H1 (cell line): ENCODE data around the gene LIPI. TPM values are rescaled to one million over a fixed set of nuclear protein-coding genes. Genes with fewer than 3 reads are reported as not detected.

ENCODE experiments used
- CTCF ChIA-PET: fragments of 300-600 bp; sonication (Branson Sonifier 250); formaldehyde crosslinking; loops from one replicate; lab custom pipeline; 2021; ENCODE audit not compliant: partially characterized antibody; lab: Charles Lee
- POLR2A ChIA-PET: fragments of 300-600 bp; sonication (Branson Sonifier 250); formaldehyde crosslinking; loops from one replicate; lab custom pipeline; 2021; ENCODE audit warnings: inconsistent platforms; ENCODE audit not compliant: partially characterized antibody; lab: Charles Lee
- DNase-seq, 2 experiments: peaks; one replicate each; pipeline versions ENCODE4 v3.0.0 to v3.0.0-alpha.2; 2010 to 2022; ENCODE audit warnings: low spot score in 2 of 2, low read depth in 1 of 2, mixed read lengths in 1 of 2
- FAIRE-seq: peaks from 2 replicates; lab custom pipeline; 2011; peaks lifted over from hg19 to GRCh38; lab: Jason Lieb, UNC
- H2AFZ ChIP-seq: 2 replicates; pipeline ENCODE4 v1.8.1; 2012; ENCODE audit warnings: low read length, inconsistent platforms
- H2AK5ac ChIP-seq: 2 replicates; pipeline ENCODE4 v1.6.1; 2013; ENCODE audit warnings: low read depth, low read length
- H2BK120ac ChIP-seq: replicated peaks from 2 replicates; pipeline ENCODE3; 2013; ENCODE audit warnings: low read depth, low read length, inconsistent platforms
- H2BK12ac ChIP-seq: 2 replicates; pipeline ENCODE4 v1.6.1; 2013; ENCODE audit warnings: low read depth, low read length
- H2BK15ac ChIP-seq: 2 replicates; pipeline ENCODE4 v1.6.1; 2013; ENCODE audit warnings: low read length
- H2BK20ac ChIP-seq: 2 replicates; pipeline ENCODE4 v1.6.1; 2013; ENCODE audit warnings: low read length
- H2BK5ac ChIP-seq: 2 replicates; pipeline ENCODE4 v1.6.1; 2013; ENCODE audit warnings: low read depth, low read length
- H3K14ac ChIP-seq: 2 replicates; pipeline ENCODE4 v1.6.1; 2013; ENCODE audit warnings: inconsistent platforms; ENCODE audit not compliant: insufficient read length
- H3K18ac ChIP-seq: 2 replicates; pipeline ENCODE4 v1.6.1; 2013; ENCODE audit warnings: low read length; ENCODE audit errors: extremely low read depth
- H3K23ac ChIP-seq: 2 replicates; pipeline ENCODE4 v1.6.1; 2013; ENCODE audit warnings: inconsistent platforms; ENCODE audit not compliant: insufficient read length
- H3K23me2 ChIP-seq: 2 replicates; pipeline ENCODE4 v1.6.1; 2013; ENCODE audit warnings: low read depth, low read length
- H3K27ac ChIP-seq: 2 replicates; pipeline ENCODE4 v1.6.1; 2011; ENCODE audit warnings: low read depth, low read length, inconsistent platforms
- H3K27me3 ChIP-seq, 4 experiments: replicated peaks in 1 of 4; 1 replicate in 1 of 4; 2 replicates in 3 of 4; pipeline versions ENCODE4 v1.6.1 to v1.8.1; 2011 to 2013; ENCODE audit warnings: low read length in 3 of 4, mild to moderate bottlenecking in 3 of 4, inconsistent platforms in 2 of 4, mixed read lengths in 2 of 4, moderate library complexity in 1 of 4; ENCODE audit not compliant: control insufficient read depth in 3 of 4, insufficient read depth in 3 of 4; ENCODE audit errors: extremely low read depth in 1 of 4
- H3K36me3 ChIP-seq, 4 experiments: 2 replicates each; pipeline versions ENCODE4 v1.6.1 to v1.8.1; 2011 to 2013; ENCODE audit warnings: mild to moderate bottlenecking in 4 of 4, low read length in 3 of 4, moderate library complexity in 2 of 4, control low read depth in 1 of 4, inconsistent platforms in 1 of 4; ENCODE audit not compliant: insufficient read depth in 4 of 4, control insufficient read depth in 2 of 4
- H3K4ac ChIP-seq: replicated peaks from 2 replicates; pipeline ENCODE3; 2013; ENCODE audit warnings: low read length, low read depth, mixed read lengths, inconsistent platforms; ENCODE audit not compliant: insufficient read length
- H3K4me1 ChIP-seq, 4 experiments: replicated peaks in 1 of 4; 1 replicate in 1 of 4; 2 replicates in 3 of 4; pipeline versions ENCODE4 v1.6.1 to v1.8.1; 2011 to 2013; ENCODE audit warnings: low read length in 3 of 4, inconsistent platforms in 2 of 4, mixed read lengths in 1 of 4; ENCODE audit not compliant: insufficient read depth in 4 of 4, control insufficient read depth in 3 of 4
- H3K4me2 ChIP-seq, 2 experiments: 2 replicates each; pipeline versions ENCODE4 v1.6.1 to v1.8.1; 2011 to 2013; ENCODE audit warnings: low read depth in 2 of 2, low read length in 2 of 2, control low read depth in 1 of 2, inconsistent platforms in 1 of 2, mild to moderate bottlenecking in 1 of 2; ENCODE audit not compliant: insufficient read depth in 1 of 2
- H3K4me3 ChIP-seq, 4 experiments: fragments of 200-600, 300-600 bp in 1 of 4; sonication (generic), shearing (Covaris generic), sonication (Bioruptor Twin) in 1 of 4; 2 replicates each; pipeline versions ENCODE4 v1.5.1 to v1.8.1; 2011 to 2016; ENCODE audit warnings: low read length in 4 of 4, low read depth in 3 of 4, control low read depth in 2 of 4, inconsistent platforms in 2 of 4, mild to moderate bottlenecking in 2 of 4, mixed read lengths in 1 of 4, moderate library complexity in 1 of 4; ENCODE audit not compliant: insufficient read depth in 2 of 4; ENCODE audit errors: extremely low read depth in 1 of 4
- H3K56ac ChIP-seq: replicated peaks from 2 replicates; pipeline ENCODE3; 2013; ENCODE audit warnings: low read depth, mild to moderate bottlenecking, mixed read lengths, low read length, inconsistent platforms; ENCODE audit not compliant: insufficient read length
- H3K79me1 ChIP-seq: 2 replicates; pipeline ENCODE4 v1.6.1; 2013; ENCODE audit warnings: low read depth, low read length, control low read depth
- H3K79me2 ChIP-seq, 2 experiments: 2 replicates each; pipeline versions ENCODE4 v1.6.1 to v1.8.1; 2012 to 2013; ENCODE audit warnings: low read length in 2 of 2, mild to moderate bottlenecking in 2 of 2, inconsistent platforms in 1 of 2; ENCODE audit not compliant: insufficient read depth in 2 of 2, control insufficient read depth in 1 of 2
- H3K9ac ChIP-seq, 4 experiments: replicated peaks in 1 of 4; 1 replicate in 1 of 4; 2 replicates in 3 of 4; pipeline versions ENCODE4 v1.6.1 to v1.8.1; 2011 to 2013; ENCODE audit warnings: low read depth in 3 of 4, low read length in 3 of 4, control low read depth in 2 of 4, mild to moderate bottlenecking in 2 of 4, moderate library complexity in 2 of 4, inconsistent platforms in 1 of 4; ENCODE audit errors: extremely low read depth in 1 of 4
- H3K9me3 ChIP-seq, 2 experiments: 2 replicates each; pipeline versions ENCODE4 v1.6.1 to v1.8.1; 2012 to 2013; ENCODE audit warnings: mild to moderate bottlenecking in 2 of 2, moderate library complexity in 2 of 2, control low read depth in 1 of 2, inconsistent platforms in 1 of 2, low read depth in 1 of 2, low read length in 1 of 2, mixed read lengths in 1 of 2; ENCODE audit not compliant: insufficient read depth in 2 of 2
- H4K20me1 ChIP-seq, 2 experiments: replicated peaks in 1 of 2; 2 replicates each; pipeline versions ENCODE3 to v1.8.1; 2011 to 2013; ENCODE audit warnings: inconsistent platforms in 2 of 2, low read length in 2 of 2, mild to moderate bottlenecking in 1 of 2; ENCODE audit not compliant: insufficient read depth in 2 of 2, control insufficient read depth in 1 of 2
- H4K5ac ChIP-seq: 2 replicates; pipeline ENCODE4 v1.6.1; 2013; ENCODE audit warnings: low read length, low read depth, mixed read lengths, inconsistent platforms; ENCODE audit not compliant: insufficient read length
- H4K8ac ChIP-seq: 2 replicates; pipeline ENCODE4 v1.8.0; 2013; ENCODE audit warnings: mild to moderate bottlenecking, moderate library complexity, low read length, inconsistent platforms; ENCODE audit not compliant: insufficient read depth; ENCODE audit errors: extremely low read depth
- H4K91ac ChIP-seq: replicated peaks from 2 replicates; pipeline ENCODE3; 2013; ENCODE audit warnings: low read length, mixed read lengths, inconsistent platforms; ENCODE audit not compliant: insufficient read length
- ASH2L ChIP-seq: fragments of 200-600, 300-600 bp; sonication (generic); IDR thresholded peaks from one replicate; pipeline ENCODE4 v1.7.1; 2017; ENCODE audit warnings: low read length
- BCL11A ChIP-seq, 2 experiments: IDR thresholded peaks; one replicate each; pipeline ENCODE4 v1.6.1; 2011; ENCODE audit warnings: low read depth in 2 of 2, low read length in 2 of 2, mild to moderate bottlenecking in 2 of 2
- CBX5 ChIP-seq: fragments of 300-800, 300-1000 bp; sonication (generic); IDR thresholded peaks from 2 replicates; pipeline ENCODE4 v1.7.1; 2016; ENCODE audit warnings: antibody characterized with exemption, low read length, low read depth
- CHD1 ChIP-seq: IDR thresholded peaks from 2 replicates; pipeline ENCODE4 v1.6.1; 2012; ENCODE audit warnings: low read depth, low read length, improper control_type of control experiment
- EZH2 ChIP-seq: fragments of 200-600 bp; sonication (generic); IDR thresholded peaks from 2 replicates; pipeline ENCODE4 v1.7.1; 2012; ENCODE audit warnings: low read depth, mild to moderate bottlenecking, moderate library complexity, low read length, inconsistent platforms; ENCODE audit not compliant: severe bottlenecking
- GTF2F1 ChIP-seq: IDR thresholded peaks from 2 replicates; pipeline ENCODE4 v1.6.1; 2012; ENCODE audit warnings: low read depth, low read length, improper control_type of control experiment, borderline replicate concordance
- JUND ChIP-seq: IDR thresholded peaks from 2 replicates; pipeline ENCODE4 v1.6.1; 2011; ENCODE audit warnings: mild to moderate bottlenecking, improper control_type of control experiment, low read length
- MAFK ChIP-seq: IDR thresholded peaks from 2 replicates; pipeline ENCODE4 v1.6.1; 2012; ENCODE audit warnings: low read depth, mild to moderate bottlenecking, improper control_type of control experiment, low read length
- POU5F1 ChIP-seq: IDR thresholded peaks from 2 replicates; pipeline ENCODE4 v1.6.1; 2011; ENCODE audit warnings: low read depth, mild to moderate bottlenecking, low read length, moderate library complexity
- RFX5 ChIP-seq: IDR thresholded peaks from 2 replicates; pipeline ENCODE4 v1.6.1; 2011; ENCODE audit warnings: low read depth, low read length, improper control_type of control experiment, borderline replicate concordance
- RNF2 ChIP-seq: fragments of 200-900, 300-1000 bp; sonication (generic); IDR thresholded peaks from 2 replicates; pipeline ENCODE4 v1.7.1; 2016; ENCODE audit warnings: borderline replicate concordance, low read depth, mild to moderate bottlenecking, antibody characterized with exemption, low read length; ENCODE audit not compliant: poor library complexity, severe bottlenecking; ENCODE audit errors: missing control alignments
- SIRT6 ChIP-seq: IDR thresholded peaks from one replicate; pipeline ENCODE4 v1.7.1; 2012; ENCODE audit warnings: low read length, inconsistent platforms
- SRF ChIP-seq: IDR thresholded peaks from 2 replicates; pipeline ENCODE4 v1.6.1; 2011; ENCODE audit warnings: mild to moderate bottlenecking, low read depth, low read length, moderate library complexity
- SUZ12 ChIP-seq: fragments of 200-600 bp; sonication (generic); IDR thresholded peaks from 2 replicates; pipeline ENCODE4 v1.6.1; 2012; ENCODE audit warnings: mild to moderate bottlenecking, inconsistent platforms, low read length, moderate library complexity, mixed read lengths
- TAF1 ChIP-seq: IDR thresholded peaks from 2 replicates; pipeline ENCODE4 v1.6.1; 2011; ENCODE audit warnings: mild to moderate bottlenecking, low read depth, low read length
- YY1 ChIP-seq: IDR thresholded peaks from 2 replicates; pipeline ENCODE4 v1.6.1; 2011; ENCODE audit warnings: low read depth, mild to moderate bottlenecking, low read length
- WGBS, 2 experiments: shearing (Covaris generic) in 1 of 2; methylation state at CpG; one replicate each; pipeline versions ENCODE4 v1.1.6 to v1.1.7; 2013 to 2015; ENCODE audit warnings: low lambda C conversion rate in 2 of 2, mixed read lengths in 2 of 2, inconsistent platforms in 1 of 2, low coverage in 1 of 2, missing lambda C conversion rate in 1 of 2; ENCODE audit not compliant: insufficient replicate concordance in 2 of 2, insufficient coverage in 1 of 2, insufficient read length in 1 of 2; ENCODE audit errors: extremely low coverage in 1 of 2, missing lambda C conversion rate in 1 of 2; 5-methylcytosine and 5-hydroxymethylcytosine counted together
- polyA plus RNA-seq, 7 experiments: library from polyadenylated mRNA; depleted of rRNA in 3 of 7; stranded (reverse) in 5 of 7; unstranded in 2 of 7; fragments of >200 nt in 5 of 7; fragments of 200-250 nt in 2 of 7; gene quantifications; 1 replicate in 5 of 7; 2 replicates in 1 of 7; 4 replicates in 1 of 7; pipeline versions ENCODE4 v1.2.1 to v1.2.3, GENCODE V29; 2011 to 2013; ENCODE audit warnings: missing spikeins in 2 of 7, mixed read lengths in 2 of 7
- total RNA-seq: library from RNA; stranded (reverse); fragmentation: NEBNext Ultra II Directional; extraction: Animal tissue kit (Norgen Biotek cat#: 25700); gene quantifications from 2 replicates; pipeline ENCODE4 v1.2.1, GENCODE V29; 2021

LIPI gene
- total and polyA plus RNA-seq, 2 of the 8 experiments (the other 6 are each of a cell fraction or from before 2014, with no cell fraction given) = not detected

GRCh38 chr21:14074177-14074576 is 136.6 kb downstream of the LIPI start:
- Histone ChIP-seq H4K5ac (no peak overlapping the region), H3K4ac (no peak overlapping the region), H3K56ac (no peak overlapping the region), H2BK120ac (no peak overlapping the region), H3K27ac (no peak overlapping the region), H3K79me2 (no peaks in the 10 kb centered on the region), H3K14ac (no peak overlapping the region), H3K9me3 (peaks cover 0 to 12% of the 10 kb centered on the region in 2 experiments; a peak in 1 of 4 replicates), H2BK5ac (no peak overlapping the region), H3K79me1 (0 out of 2 replicates have a peak, but pooled peaks cover 2% of the 10 kb centered on the region), H3K27me3 (no peaks in the 10 kb centered on the region), H4K20me1 (peaks cover 0 to 1% of the 10 kb centered on the region in 2 experiments), H3K9ac (no peak overlapping the region), H2BK20ac (no peak overlapping the region), H3K23ac (no peak overlapping the region), H3K4me2 (no peak overlapping the region), H2BK15ac (no peak overlapping the region), H4K8ac (no peak overlapping the region), H4K91ac (no peak overlapping the region), H3K18ac (no peak overlapping the region), H3K4me3 (no peak overlapping the region), H2BK12ac (no peak overlapping the region), H2AFZ (no peak overlapping the region), H3K4me1 (no peaks in the 10 kb centered on the region), H3K23me2 (no peaks in the 10 kb centered on the region), H3K36me3 (no peaks in the 10 kb centered on the region), H2AK5ac (no peak overlapping the region)
- WGBS, 2 experiments = 92% methylated on average over 14 of the region's 17 CpGs; no CpG with 5 or more reads in 1 of the 2 experiments
- POLR2A ChIA-PET = no interaction called here
- FAIRE-seq = no peak
- CTCF ChIA-PET = no interaction called here
- no peak for DNase-seq
- TF ChIP-seq YY1 (no peak), GTF2F1 (no peak), RFX5 (no peak), CHD1 (no peak), MAFK (no peak), SIRT6 (no peak), EZH2 (no peak), TAF1 (no peak), SUZ12 (no peak), ASH2L (no peak), POU5F1 (no peak), BCL11A (IDR thresholded peaks at IDR 0.05; ENCODE audit: low read depth in 2 of 2, low read length in 2 of 2) (no peak), RNF2 (no peak), CBX5 (no peak), JUND (no peak), SRF (no peak)
